ENCODE data around the gene RIPK1.

- no peak for TF ChIP-seq GATA2 (IDR thresholded peaks at IDR 0.05; ENCODE audit: low read depth, low read length)
- TF ChIP-seq GATA3 (IDR thresholded peaks at IDR 0.05; ENCODE audit: low read depth, low read length): no peak
Observed at GRCh38 chr6:3144571-3144970, 76.3 kb downstream of the RIPK1 start.
